ENCODE measurements around the gene KATNB1.
"Not testable (repeated sequence)": the region's sequence is repeated elsewhere in the genome, so short reads cannot be mapped to it uniquely, and the experiment has no call there.

KATNB1 gene

GRCh38 chr16:57721356-57722209, 14.0 kb upstream of the KATNB1 start:
- DNase-seq: no peak
- intact Hi-C loops (cut with DNase I): loop anchor here (10.0 kb wide), 1 partner anchor 127 kb away; no protein-coding TSS in a partner anchor

GRCh38 chr16:57722210-57722499, 13.4 kb upstream of the KATNB1 start:
- intact Hi-C loops (cut with DNase I): loop anchor here (10.0 kb wide), 1 partner anchor 127 kb away; no protein-coding TSS in a partner anchor
- no peak for DNase-seq

- intact Hi-C loops (cut with DNase I): loop anchor here (10.0 kb wide), 1 partner anchor 128 kb away; no protein-coding TSS in a partner anchor
- DNase-seq: no peak
Observed at GRCh38 chr16:57722651-57723050, 12.9 kb upstream of the KATNB1 start.

- no peak for DNase-seq
- intact Hi-C loops (cut with DNase I): loop anchor here (10.0 kb wide), 1 partner anchor 128 kb away; no protein-coding TSS in a partner anchor
Observed at GRCh38 chr16:57723170-57723569, 12.4 kb upstream of the KATNB1 start.

- intact Hi-C loops (cut with DNase I): loop anchor here (10.0 kb wide), 1 partner anchor 130 kb away; no protein-coding TSS in a partner anchor
Observed at GRCh38 chr16:57724531-57724930, 11.0 kb upstream of the KATNB1 start.

GRCh38 chr16:57725151-57725550, 10.4 kb upstream of the KATNB1 start:
- intact Hi-C loops (cut with DNase I): loop anchor here (10.0 kb wide), 1 partner anchor 130 kb away; no protein-coding TSS in a partner anchor
- no peak for DNase-seq

More at GRCh38 chr16:57724531-57724930, 11.0 kb upstream of the KATNB1 start:
- no peak for DNase-seq

- intact Hi-C loops (cut with DNase I): loop anchor here (10.0 kb wide), 1 partner anchor 131 kb away; no protein-coding TSS in a partner anchor
- no peak for DNase-seq
Observed at GRCh38 chr16:57725554-57725953, 10.0 kb upstream of the KATNB1 start.

GRCh38 chr16:57725976-57726375, 9.6 kb upstream of the KATNB1 start:
- no peak for DNase-seq
- intact Hi-C loops (cut with DNase I): loop anchor here (10.0 kb wide), 1 partner anchor 131 kb away; no protein-coding TSS in a partner anchor

- DNase-seq: no peak
- intact Hi-C loops (cut with DNase I): loop anchor here (10.0 kb wide), 1 partner anchor 132 kb away; no protein-coding TSS in a partner anchor
Observed at GRCh38 chr16:57726433-57726947, 9.1 kb upstream of the KATNB1 start.

GRCh38 chr16:57727610-57728009, 8.0 kb upstream of the KATNB1 start:
- DNase-seq: no peak
- intact Hi-C loops (cut with DNase I): loop anchor here (10.0 kb wide), 1 partner anchor 133 kb away; no protein-coding TSS in a partner anchor

GRCh38 chr16:57728336-57729181, 7.0 kb upstream of the KATNB1 start:
- no peak for DNase-seq
- intact Hi-C loops (cut with DNase I): loop anchor here (10.0 kb wide), 1 partner anchor 134 kb away; no protein-coding TSS in a partner anchor

- no peak for DNase-seq
- intact Hi-C loops (cut with DNase I): loop anchor here (10.0 kb wide), 1 partner anchor 134 kb away; no protein-coding TSS in a partner anchor
Observed at GRCh38 chr16:57729182-57729484, 6.4 kb upstream of the KATNB1 start.

GRCh38 chr16:57729852-57730251, 5.7 kb upstream of the KATNB1 start:
- intact Hi-C loops (cut with DNase I): loop anchor here (10.0 kb wide), 1 partner anchor 135 kb away; no protein-coding TSS in a partner anchor
- not testable (repeated sequence) for DNase-seq

GRCh38 chr16:57730771-57731730, 4.5 kb upstream of the KATNB1 start:
- intact Hi-C loops (cut with DNase I): no loop called here
- DNase-seq: no peak

- intact Hi-C loops (cut with DNase I): no loop called here
Observed at GRCh38 chr16:57732037-57732436, 3.5 kb upstream of the KATNB1 start.

GRCh38 chr16:57732714-57733113, 2.9 kb upstream of the KATNB1 start:
- DNase-seq: no peak
- intact Hi-C loops (cut with DNase I): no loop called here

More at GRCh38 chr16:57732037-57732436, 3.5 kb upstream of the KATNB1 start:
- no peak for DNase-seq

- intact Hi-C loops (cut with DNase I): no loop called here
- no peak for DNase-seq
Observed at GRCh38 chr16:57734308-57734924, 1.2 kb upstream of the KATNB1 start.
